DMS153 (cell line): ENCODE results near the gene SCYGR1.
"Not testable (repeated sequence)": the region's sequence is repeated elsewhere in the genome, so short reads cannot be mapped to it uniquely, and the experiment has no call there.

Experiments used
- DNase-seq: peaks from one replicate; lab custom pipeline; 2025; lab: John Stamatoyannopoulos, UW

SCYGR1 gene

DNA sequence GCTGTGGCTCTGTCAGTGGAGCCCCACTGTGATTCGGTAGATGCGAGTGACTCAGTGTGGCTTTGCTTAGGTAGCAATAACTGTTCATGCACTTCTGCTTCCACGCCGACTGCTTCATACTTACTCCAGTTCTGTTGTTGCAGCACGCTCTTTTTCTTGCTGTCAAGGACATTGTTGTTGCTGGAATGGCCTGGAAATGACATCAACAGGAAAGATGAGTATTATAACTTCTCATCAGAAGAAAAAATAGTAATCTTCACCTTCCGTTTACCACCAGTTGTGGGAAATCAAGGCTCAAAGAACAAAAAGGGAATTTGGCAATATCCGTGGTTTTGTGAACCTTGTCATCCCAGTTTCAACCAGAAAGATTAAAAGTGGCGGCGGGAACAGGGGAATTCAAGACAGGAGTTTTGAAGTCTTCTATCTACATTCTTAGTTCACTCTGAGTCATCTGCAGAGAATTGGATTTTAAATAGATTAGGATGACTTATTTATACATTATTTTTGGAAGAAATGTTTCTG, 16.9 kb downstream of the SCYGR1 start:
- DNase-seq: no peak

DNA sequence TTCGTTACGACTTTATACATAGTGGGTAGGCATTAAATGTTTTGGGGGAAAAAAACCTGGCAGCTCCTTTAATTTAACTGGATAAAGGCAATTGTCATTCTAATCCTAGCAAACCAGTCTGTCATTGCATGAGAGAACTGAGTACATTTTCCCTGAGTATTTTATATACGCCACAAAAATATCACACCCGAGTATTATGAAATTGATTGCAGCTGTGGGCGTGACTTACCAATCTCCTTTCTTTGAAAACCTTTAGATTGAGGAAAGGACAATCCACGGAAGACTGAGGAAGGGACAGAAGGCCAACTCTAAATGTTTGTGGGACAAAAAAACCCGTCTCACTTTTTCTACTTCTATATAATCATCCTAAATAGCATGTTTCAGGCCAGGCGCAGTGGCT, 17.7 kb downstream of the SCYGR1 start:
- no peak for DNase-seq

DNA sequence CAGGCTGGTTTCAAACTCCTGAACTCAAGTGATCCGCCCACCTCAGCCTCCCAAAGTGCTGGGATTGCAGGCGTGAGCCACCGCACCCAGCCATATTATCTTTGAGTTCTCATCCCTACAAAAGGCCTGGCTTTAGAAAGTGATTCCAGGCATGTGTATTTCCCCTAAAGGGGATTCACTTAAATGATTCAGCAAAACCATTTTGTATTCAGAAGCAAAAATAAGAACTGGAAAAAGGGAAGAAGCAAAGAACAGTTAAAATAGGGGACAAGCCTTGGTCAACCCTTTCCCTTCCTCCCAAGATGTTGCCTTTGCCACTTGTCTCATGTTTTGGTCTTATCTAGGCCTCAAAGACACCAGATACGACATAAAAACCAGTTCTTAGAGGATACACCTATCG, 19.2 kb downstream of the SCYGR1 start:
- no peak for DNase-seq

DNA sequence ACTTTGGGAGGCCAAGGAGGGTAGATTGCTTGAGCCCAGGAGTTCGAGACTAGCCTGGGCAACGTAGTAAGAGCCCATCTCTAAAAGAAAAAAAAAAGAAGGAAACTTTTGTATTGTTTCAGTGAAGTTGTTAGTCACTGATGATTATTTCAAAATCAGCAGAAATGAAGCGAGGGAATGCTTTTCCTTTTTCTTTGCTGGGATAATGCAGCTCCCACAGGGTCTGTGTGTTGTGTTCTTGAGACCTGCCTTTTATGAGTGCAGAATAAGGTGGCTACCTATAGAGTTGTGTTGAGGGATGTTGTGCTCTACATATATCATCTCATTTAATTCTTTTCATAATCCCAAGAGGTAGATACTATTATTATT, 20.3 kb downstream of the SCYGR1 start:
- no peak for DNase-seq

DNA sequence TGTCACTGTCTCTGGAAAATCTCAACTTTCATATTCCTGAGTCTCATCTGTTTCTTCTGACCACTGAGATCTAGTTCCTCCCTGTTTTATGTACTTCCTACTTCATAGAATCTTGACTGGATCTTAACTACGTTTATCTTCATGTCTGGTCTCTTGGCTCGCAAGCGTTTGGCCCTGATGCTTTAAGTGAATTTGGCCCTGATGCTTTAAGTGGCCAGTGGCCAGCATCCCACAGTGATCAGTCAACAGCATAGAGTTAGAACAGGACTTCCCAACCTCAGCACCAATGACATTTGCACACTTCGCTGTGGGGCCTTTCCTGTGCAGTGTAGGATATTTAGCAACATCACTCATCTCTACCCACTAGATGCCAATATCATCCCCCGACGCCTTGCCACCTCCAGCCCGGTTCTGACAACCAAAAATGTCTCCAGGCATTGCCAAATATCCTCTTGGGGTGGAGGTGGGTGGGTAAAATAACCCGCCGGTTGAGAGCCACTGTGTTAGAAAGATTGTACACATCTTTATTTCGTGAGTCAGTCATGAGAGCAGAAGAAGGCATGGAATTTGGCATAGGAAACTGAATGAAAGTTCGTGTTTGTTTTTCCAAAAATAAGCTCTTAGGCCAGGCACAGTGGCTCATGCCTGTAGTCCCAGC, 20.9 kb downstream of the SCYGR1 start:
- no peak for DNase-seq

DNA sequence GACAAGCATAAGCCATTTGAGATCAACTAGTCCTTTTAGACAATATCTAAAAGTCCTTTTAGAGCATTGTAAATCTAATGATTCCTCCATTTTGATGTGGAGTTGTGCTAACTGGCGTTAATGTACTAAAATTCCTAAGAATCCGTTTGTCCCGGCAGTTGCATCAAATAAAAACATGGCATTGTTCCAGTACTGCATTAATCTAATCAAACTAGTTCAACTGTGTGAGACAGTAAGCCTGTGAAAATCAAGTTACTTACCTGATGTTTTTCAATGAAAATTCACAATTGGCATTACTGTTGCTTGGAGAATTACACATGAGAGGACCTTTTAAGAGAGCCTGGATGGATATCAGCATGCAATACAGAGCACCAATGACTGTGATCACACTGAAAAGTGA, 21.9 kb downstream of the SCYGR1 start:
- no peak for DNase-seq

DNA sequence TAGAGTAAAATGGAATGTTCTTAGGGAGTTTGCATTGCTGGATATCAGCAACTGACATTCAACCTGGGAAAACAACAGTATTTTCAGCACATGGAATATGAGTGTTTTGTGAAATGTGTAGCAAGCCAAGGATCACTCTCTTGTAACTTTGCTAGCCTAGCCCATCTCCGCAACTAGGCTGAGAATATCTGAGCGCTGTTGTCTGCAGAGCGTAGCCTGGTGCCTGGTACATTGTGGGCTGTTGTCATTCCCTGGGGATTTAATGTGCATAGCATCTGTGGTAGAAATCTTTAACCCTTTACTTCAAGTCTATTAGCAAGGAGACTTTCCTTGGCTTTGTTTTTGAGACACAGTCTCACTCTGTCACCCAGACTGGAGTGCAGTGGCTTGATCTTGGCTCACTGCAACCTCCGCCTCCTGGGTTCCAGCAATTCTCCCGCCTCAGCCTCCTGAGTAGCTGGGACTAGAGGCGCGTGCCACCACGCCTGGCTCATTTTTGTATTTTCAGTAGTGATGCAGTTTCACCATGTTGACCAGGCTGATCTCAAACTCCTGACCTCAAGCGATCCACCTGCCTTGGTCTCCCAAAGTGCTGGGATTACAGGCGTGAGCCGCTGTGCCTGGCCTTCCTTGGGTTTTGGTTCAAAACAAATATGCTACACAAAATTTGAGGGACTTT, 23.0 kb downstream of the SCYGR1 start:
- not testable (repeated sequence) for DNase-seq

DNA sequence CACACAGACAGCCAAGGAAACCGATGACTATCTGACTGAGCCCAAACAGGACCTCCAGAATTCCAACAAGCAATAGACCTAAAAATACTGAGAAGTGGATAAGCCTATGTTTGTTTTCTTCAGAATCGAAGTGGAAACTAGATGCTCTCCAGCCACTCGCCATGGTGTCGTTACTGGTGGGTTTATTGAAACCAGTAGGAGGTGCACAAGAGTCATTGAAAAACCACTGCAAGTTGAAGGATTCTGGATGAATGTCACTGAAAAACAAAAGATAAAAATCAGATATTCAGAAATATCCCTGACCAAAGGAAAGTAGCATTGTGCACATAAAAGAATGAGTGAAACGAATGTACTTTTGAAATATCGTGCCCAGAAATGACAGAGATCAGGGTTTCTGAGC, 24.0 kb downstream of the SCYGR1 start:
- DNase-seq: no peak

DNA sequence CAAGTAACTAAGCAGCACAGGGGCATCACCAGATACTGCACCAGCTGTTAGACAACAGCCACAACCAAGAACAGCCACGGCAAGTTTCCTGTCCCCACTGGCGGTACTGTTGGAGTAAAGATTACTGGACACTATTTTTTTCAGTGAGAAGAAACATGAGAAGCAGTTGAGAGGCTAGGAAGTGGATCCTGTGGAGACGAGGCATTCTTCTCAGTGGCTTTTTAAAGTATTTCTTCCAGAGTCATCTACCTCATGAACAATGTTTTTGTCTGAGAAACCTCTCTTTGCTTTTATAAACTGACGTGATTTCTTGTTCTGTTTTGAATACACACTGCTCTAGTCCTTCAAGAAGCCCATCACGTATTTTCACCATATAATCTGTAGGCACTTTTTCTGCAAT, 27.4 kb downstream of the SCYGR1 start:
- DNase-seq: no peak

DNA sequence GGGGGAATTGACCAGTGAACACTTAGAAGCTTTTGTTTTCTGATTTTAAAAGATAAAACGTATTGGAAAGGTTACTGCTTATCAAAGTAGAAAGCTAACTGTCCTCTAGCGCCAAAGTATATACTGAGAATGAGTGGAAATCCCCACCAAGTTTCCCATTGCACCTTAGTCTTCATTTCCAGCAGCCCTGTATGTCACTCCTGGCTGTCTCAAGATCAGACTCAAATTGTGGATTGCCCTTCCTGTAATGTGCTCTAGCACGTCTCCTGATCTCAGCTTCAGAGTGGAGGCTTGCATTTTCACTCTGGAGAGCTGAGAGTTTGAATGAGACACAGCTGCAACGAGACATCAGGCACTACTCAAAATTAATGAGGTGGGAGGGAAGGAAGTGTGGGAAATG, 36.1 kb downstream of the SCYGR1 start:
- DNase-seq: no peak

DNA sequence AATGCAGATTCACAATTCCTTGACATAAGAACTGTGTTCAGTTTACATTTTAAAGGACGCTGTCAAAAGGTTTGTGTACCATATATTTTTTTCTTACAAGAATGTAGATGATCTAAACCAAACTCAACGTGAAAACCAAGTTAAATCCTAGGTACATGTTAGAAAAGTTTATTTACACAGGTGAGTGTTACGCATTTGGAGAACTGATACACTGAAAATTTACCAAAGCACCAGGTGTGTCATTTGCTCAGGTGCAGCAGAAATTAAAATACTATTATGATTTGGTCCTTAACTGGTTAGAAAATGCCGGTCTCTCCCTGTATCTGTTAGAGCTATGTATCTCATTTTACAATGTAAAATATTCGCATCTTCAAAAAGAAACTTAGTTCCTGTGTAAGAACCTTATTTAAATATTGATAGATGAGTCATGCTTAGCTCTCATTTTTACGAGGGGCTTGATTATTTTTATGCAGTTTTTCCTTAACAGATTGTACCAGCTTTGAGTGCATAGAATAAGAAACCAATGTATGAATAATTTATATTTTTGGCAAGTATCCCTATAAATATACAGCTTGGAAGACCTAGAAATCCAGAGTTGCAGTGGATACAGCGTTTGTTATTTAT, 37.6 kb downstream of the SCYGR1 start:
- no peak for DNase-seq

DNA sequence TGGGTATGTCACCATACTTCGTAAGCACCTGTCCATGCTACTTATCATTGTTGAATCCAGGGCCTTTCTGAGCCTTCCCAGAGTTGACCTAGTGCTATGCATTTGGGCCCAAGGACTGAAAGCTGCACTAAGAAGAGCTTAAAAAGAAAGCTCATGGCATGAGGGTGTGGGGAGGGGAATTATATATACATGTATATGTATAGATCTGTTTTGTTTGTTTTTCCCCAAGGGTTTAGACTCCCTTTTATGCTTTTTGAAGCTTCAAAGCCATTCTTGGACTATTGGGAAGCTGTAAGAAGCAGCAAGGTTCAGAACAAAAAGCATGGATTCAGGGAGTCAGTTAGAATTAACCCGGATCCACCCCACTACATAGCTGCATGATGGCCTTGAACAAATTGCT, 39.4 kb downstream of the SCYGR1 start:
- no peak for DNase-seq

DNA sequence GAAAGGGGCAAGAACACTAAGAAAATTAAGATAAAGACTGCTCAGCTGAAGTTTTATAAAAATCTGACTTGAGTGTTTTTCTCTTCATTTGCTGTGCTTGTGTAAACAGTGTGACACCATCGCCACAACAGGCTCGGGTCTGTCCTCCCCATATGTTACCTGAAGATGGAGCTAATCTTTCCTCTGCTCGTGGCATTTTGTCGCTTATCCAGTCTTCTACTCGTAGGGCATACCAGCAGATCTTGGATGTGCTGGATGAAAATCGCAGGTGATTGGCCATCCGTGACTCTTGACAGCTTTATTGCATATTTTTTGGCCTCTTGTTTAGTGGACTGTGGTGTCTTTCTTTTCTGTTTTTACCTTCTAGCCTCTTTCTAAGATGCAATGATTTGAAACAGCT, 40.6 kb downstream of the SCYGR1 start:
- DNase-seq: no peak

DNA sequence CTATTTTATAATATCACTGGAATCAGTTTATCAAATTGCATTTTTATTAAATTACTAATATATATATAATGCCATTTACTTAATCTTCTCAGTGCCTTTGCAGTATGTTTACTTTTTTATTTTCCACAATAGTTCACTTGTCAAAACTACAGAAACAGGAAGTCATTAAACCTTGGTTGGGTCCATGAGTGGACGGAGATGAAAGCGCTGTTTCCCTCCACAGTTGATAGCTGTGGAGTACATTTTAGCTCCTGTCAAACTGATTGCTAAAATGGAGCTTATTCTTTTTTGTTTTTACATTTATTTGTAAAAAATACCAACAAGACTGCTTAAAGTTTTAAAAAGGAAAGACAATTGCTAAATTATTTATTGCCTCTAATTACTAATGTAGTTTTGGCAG, 43.5 kb downstream of the SCYGR1 start:
- no peak for DNase-seq

DNA sequence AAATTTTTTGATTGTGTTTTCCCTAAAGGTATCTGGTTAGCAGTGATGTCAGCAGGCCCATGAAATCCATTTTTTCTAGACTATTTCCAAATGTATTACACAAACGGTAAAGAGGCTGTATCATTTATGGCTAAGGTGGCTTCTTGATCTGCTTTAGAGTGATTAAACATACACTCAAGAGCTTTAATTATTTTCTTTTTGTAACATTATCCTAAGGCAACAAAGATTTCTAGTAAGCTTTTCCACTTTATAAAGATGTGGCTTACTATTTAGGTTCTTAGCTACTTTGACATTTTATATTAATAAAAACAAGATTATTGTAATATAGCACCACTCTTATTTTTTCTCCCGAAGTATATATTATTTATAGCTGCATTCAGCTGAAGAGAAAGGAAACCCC, 46.2 kb downstream of the SCYGR1 start:
- DNase-seq: no peak

DNA sequence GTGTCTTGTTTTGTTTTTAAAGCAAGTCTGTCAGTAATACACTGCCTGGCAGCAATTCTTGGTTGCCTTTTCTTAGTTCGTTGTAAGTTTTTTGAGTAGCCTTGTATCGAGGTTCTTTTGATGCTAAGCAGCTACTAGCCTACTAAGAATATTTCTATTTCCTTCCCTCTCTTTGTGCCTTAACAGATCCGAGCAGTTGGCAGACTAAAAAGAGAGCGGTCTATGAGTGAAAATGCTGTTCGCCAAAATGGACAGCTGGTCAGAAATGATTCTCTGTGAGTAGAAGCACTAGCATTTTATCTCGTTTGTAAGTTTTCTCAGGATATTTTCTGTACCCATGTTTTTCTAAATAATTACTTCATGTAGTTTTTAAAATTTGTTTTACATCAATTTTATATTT, 47.6 kb downstream of the SCYGR1 start:
- DNase-seq: no peak

DNA sequence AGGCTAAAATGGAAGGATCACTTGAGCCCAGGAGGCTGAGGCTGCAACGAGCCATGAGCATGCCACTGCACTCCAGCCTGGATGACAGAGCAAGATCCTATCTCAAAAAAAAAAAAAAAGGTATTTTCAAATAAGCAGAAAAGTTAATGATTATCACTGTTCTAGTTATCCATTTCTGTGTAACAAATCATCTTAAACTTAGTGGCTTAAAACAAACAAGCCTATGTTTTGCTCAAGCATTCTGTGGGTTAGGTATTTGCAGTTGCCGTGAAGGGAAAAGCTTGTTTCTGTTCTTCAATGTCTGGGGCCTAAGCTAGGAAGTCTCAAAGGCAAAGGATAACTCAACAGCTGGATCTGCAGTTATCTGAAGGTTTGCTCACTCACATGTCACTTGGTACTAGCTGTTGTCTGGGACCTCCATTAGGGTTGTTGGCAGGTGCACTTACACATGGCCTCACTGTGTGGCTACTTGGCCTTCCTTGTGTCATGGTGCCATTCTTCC, 48.6 kb downstream of the SCYGR1 start:
- no peak for DNase-seq
